OCI-LY3 (cell line): ENCODE results near the gene NLRC5.

ENCODE experiments used
- H2AFZ ChIP-seq: fragments of 200-600, 300-600 bp; shearing (Covaris generic); 2 replicates; pipeline ENCODE4 v1.6.0; 2014; ENCODE audit warnings: antibody characterized with exemption, low read depth, low read length
- H3K27ac ChIP-seq: fragments of 200-600, 300-600 bp; sonication (generic); 2 replicates; pipeline ENCODE4 v1.5.1; 2014; ENCODE audit warnings: mild to moderate bottlenecking, low read length, moderate library complexity, mixed read lengths
- H3K27me3 ChIP-seq: fragments of 200-600, 300-600 bp; sonication (generic); 2 replicates; pipeline ENCODE4 v1.6.1; 2014; ENCODE audit warnings: low read depth, low read length, mixed read lengths
- H3K36me3 ChIP-seq: fragments of 200-600, 300-600 bp; sonication (generic); replicated peaks from 2 replicates; pipeline ENCODE3; 2014; ENCODE audit warnings: low read depth, low read length, mixed read lengths
- H3K4me1 ChIP-seq: fragments of 300-600, 200-600 bp; sonication (generic); 2 replicates; pipeline ENCODE4 v1.6.1; 2014; ENCODE audit warnings: low read length, mixed read lengths
- H3K4me2 ChIP-seq: fragments of 200-600, 300-600 bp; sonication (generic); 2 replicates; pipeline ENCODE4 v1.6.1; 2014; ENCODE audit warnings: low read length, mixed read lengths
- H3K4me3 ChIP-seq: fragments of 300-600, 200-600 bp; sonication (generic); 2 replicates; pipeline ENCODE4 v1.5.1; 2014; ENCODE audit warnings: antibody characterized with exemption, mild to moderate bottlenecking, low read length, moderate library complexity
- H3K79me2 ChIP-seq: fragments of 300-600, 200-600 bp; shearing (Covaris generic); 2 replicates; pipeline ENCODE4 v1.6.1; 2014; ENCODE audit warnings: mild to moderate bottlenecking, low read length, mixed read lengths
- H3K9ac ChIP-seq: fragments of 300-600, 200-600 bp; shearing (Covaris generic); 2 replicates; pipeline ENCODE4 v1.6.0; 2014; ENCODE audit warnings: mild to moderate bottlenecking, low read length, moderate library complexity
- H3K9me3 ChIP-seq: fragments of 200-600, 300-600 bp; shearing (Covaris generic); 2 replicates; pipeline ENCODE4 v1.6.1; 2014; ENCODE audit warnings: low read length, mixed read lengths; ENCODE audit not compliant: insufficient read depth
- H4K20me1 ChIP-seq: fragments of 200-600, 300-600 bp; sonication (generic); 2 replicates; pipeline ENCODE4 v1.6.1; 2016; ENCODE audit warnings: low read length, mixed read lengths; ENCODE audit not compliant: insufficient read depth
- EZH2phosphoT487 ChIP-seq: fragments of 200-600 bp; shearing (Covaris generic); IDR thresholded peaks from 2 replicates; pipeline ENCODE4 v1.6.1; 2018; ENCODE audit warnings: antibody characterized with exemption, mixed run types, low read depth
- TF ChIP-seq, protein P1 (sequence below): fragments of 200-600, 300-600 bp; sonication (generic); IDR thresholded peaks from 2 replicates; pipeline ENCODE4 v1.5.1; 2014; ENCODE audit warnings: antibody characterized with exemption, low read length, low read depth

Gene NLRC5

DNA sequence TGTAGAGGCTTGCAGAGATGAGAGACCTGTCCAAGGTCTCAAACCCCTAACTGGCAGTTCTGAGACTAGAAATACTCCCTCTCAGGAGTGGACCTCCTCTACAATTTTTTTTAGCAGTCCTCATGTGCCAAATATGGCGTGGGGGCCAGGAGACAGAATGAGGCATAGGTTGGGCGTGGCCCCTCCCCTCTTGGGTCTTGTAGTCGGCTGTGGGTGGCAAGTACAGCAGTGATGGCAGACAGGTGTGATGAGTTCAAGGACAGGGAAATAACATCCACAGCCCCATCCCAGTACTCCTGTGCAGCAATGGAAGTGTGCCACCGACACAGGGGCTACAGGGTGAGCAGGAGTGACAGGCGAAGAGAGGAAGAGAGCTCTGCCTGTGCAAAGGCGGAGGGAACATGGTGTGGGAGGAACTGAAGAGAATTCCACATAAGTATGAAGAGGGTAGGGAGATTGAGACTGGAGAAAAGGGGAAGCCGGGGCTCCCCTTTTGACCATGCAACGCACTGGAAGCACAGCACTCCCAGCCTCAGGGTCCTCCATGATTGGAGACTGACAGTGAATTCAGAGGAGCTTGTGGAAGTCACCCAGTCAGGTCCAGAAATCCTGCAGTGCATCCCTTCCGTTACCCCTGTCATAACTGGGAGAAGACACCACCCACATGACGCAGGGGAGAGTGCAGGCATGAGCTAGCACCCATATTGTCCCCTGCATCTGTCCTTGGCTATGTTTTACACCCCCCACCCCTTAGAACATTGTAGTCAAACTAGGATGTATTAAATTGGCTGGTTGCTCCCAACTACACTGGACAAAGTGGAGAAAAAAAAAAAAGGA, 42.4 kb upstream of the NLRC5 start:
- no peaks in the 10 kb centered on the region for H3K27me3 ChIP-seq
- H3K9ac ChIP-seq, result no peak overlapping the region
- no peak for TF ChIP-seq EZH2phosphoT487
- TF ChIP-seq, protein P1, sequence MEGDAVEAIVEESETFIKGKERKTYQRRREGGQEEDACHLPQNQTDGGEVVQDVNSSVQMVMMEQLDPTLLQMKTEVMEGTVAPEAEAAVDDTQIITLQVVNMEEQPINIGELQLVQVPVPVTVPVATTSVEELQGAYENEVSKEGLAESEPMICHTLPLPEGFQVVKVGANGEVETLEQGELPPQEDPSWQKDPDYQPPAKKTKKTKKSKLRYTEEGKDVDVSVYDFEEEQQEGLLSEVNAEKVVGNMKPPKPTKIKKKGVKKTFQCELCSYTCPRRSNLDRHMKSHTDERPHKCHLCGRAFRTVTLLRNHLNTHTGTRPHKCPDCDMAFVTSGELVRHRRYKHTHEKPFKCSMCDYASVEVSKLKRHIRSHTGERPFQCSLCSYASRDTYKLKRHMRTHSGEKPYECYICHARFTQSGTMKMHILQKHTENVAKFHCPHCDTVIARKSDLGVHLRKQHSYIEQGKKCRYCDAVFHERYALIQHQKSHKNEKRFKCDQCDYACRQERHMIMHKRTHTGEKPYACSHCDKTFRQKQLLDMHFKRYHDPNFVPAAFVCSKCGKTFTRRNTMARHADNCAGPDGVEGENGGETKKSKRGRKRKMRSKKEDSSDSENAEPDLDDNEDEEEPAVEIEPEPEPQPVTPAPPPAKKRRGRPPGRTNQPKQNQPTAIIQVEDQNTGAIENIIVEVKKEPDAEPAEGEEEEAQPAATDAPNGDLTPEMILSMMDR, result no peak
- H3K27ac ChIP-seq, result no peak overlapping the region; the same call in 1 of the 2 replicates
- no peak overlapping the region for H3K4me3 ChIP-seq
- H3K36me3 ChIP-seq, result peaks cover 41% of the 10 kb centered on the region
- H3K79me2 ChIP-seq, result peaks cover 6% of the 10 kb centered on the region; the same call in 1 of the 2 replicates
- H4K20me1 ChIP-seq, result peaks cover 8% of the 10 kb centered on the region; the same call in 1 of the 2 replicates
- H3K4me1 ChIP-seq, result peaks cover 71% of the 10 kb centered on the region
- H3K9me3 ChIP-seq, result no peaks in the 10 kb centered on the region
- no peak overlapping the region for H3K4me2 ChIP-seq
- H2AFZ ChIP-seq, result no peak overlapping the region

DNA sequence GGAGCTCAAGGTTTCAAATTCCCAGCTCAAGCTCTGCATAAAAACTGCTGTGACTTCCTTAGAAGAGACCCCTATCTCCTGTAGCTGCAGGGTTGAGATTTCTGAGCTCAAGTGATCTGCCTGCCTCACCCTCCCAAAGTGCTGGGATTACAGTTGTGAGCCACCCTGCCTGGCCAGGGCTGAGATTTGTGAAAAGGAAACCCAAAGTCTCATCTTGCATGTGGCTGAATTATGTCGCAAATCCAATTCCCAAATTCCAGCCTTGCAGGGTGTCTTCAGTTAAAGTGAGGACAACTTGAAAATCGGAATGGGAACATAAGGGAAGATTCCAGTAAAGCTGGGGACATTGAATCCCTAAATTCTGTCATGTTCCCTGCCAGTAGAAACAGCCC, 41.8 kb upstream of the NLRC5 start:
- peaks cover 6% of the 10 kb centered on the region; the same call in 1 of the 2 replicates for H4K20me1 ChIP-seq

DNA sequence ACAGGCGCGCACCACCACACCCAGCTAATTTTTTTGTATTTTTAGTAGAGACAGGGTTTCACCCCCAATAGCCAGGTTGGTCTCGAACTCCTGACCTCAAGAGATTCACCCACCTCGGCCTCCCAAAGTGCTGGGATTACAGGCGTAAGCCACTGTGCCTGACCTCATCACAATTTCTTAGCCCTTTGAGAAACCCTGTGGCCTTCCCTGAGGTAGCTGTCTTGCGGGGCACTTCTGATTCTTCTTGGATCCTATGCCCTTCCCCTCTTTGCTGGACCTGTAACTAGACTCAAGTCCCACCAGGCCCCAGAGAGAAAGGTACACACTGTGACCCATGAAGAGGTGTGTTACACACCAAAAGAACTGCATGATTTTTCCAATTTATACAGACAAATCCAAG, 41.1 kb upstream of the NLRC5 start:
- no peak overlapping the region for H3K27ac ChIP-seq
- H3K9me3 ChIP-seq, result no peaks in the 10 kb centered on the region
- TF ChIP-seq, protein P1, result no peak
- TF ChIP-seq EZH2phosphoT487, result no peak

More for the DNA sequence above, 41.8 kb upstream of the NLRC5 start:
- no peak overlapping the region for H3K4me3 ChIP-seq
- H2AFZ ChIP-seq, result no peak overlapping the region
- no peak overlapping the region for H3K4me2 ChIP-seq
- no peak overlapping the region for H3K9ac ChIP-seq
- H3K79me2 ChIP-seq, result peaks cover 4% of the 10 kb centered on the region; the same call in 1 of the 2 replicates
- no peaks in the 10 kb centered on the region for H3K27me3 ChIP-seq
- TF ChIP-seq, protein P1, result no peak
- no peak for TF ChIP-seq EZH2phosphoT487
- H3K4me1 ChIP-seq, result peaks cover 71% of the 10 kb centered on the region
- H3K9me3 ChIP-seq, result no peaks in the 10 kb centered on the region
- no peak overlapping the region for H3K27ac ChIP-seq
- peaks cover 35% of the 10 kb centered on the region for H3K36me3 ChIP-seq

DNA sequence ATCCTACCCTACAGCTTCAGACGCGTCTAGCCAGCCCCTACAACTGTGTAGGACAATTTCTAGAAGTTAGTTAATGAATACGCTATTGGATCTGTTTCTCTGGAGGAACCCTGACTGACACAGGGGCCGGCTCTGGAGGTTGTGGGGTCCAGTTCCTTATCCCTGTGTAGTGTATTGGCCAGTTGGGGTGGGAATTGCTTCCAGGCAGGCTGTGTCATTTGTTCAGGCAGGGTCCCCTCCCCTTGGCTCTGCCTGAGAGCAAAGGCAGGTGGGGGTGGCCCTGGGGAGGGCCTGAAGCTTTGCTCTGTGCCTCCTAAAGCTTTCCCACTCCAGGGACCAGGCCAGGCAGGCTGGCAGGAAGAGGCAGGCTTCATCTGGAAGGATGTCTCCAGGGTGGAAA, 39.3 kb upstream of the NLRC5 start:
- no peaks in the 10 kb centered on the region for H4K20me1 ChIP-seq
- no peaks in the 10 kb centered on the region for H3K79me2 ChIP-seq
- no peaks in the 10 kb centered on the region for H3K27me3 ChIP-seq
- H3K9me3 ChIP-seq, result no peaks in the 10 kb centered on the region
- H3K27ac ChIP-seq, result peak overlapping the region; percentile 72
- peak overlapping the region; percentile 68 for H3K4me2 ChIP-seq
- H3K36me3 ChIP-seq, result peaks cover 21% of the 10 kb centered on the region
- peaks cover 50% of the 10 kb centered on the region for H3K4me1 ChIP-seq
- H3K9ac ChIP-seq, result peak overlapping the region; percentile 59; the same call in 1 of the 2 replicates
- no peak overlapping the region for H2AFZ ChIP-seq
- no peak overlapping the region for H3K4me3 ChIP-seq
- TF ChIP-seq EZH2phosphoT487, result no peak
- TF ChIP-seq, protein P1, result no peak

More for the DNA sequence above, 41.1 kb upstream of the NLRC5 start:
- peaks cover 68% of the 10 kb centered on the region for H3K4me1 ChIP-seq
- H3K4me2 ChIP-seq, result no peak overlapping the region
- no peaks in the 10 kb centered on the region for H3K79me2 ChIP-seq
- H2AFZ ChIP-seq, result no peak overlapping the region
- H4K20me1 ChIP-seq, result 0 out of 2 replicates have a peak, but pooled peaks cover 1% of the 10 kb centered on the region
- H3K9ac ChIP-seq, result no peak overlapping the region
- no peaks in the 10 kb centered on the region for H3K27me3 ChIP-seq
- no peak overlapping the region for H3K4me3 ChIP-seq
- H3K36me3 ChIP-seq, result peaks cover 29% of the 10 kb centered on the region
